ELF-1 (cell line): ENCODE data around the gene TEX50.
"Not testable (repeated sequence)": the region's sequence is repeated elsewhere in the genome, so short reads cannot be mapped to it uniquely, and the experiment has no call there.

Experiments
- DNase-seq: peaks from one replicate; pipeline ENCODE4 v3.0.0-alpha.2; 2016; ENCODE audit warnings: low read depth, low spot score

TEX50 gene, protein sequence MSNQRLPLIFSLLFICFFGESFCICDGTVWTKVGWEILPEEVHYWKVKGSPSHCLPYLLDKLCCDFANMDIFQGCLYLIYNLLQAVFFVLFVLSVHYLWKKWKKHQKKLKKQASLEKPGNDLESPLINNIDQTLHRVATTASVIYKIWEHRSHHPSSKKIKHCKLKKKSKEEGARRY

DNA sequence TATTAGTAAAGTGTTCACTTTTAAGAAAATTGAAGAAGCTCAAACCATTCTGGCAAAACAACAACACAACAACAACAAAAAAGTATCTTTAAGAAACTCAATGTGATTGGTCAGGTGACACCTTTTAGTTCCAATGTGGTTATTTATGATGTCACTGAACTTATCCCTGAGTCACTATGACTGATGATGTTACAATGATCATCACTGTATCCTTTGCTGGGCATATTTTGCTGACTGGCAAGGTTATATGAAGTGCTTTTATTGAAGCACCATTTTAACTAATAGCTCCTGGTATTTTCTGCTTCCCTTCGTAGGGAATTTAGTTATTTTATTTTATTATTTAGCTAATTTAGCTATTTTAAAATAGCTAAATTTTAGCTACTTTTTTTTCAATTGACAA, at the start of gene TEX50:
TEX50 (plus strand) TSS at position 223 of the 400 bp plus-strand sequence. CDS start 184 bp downstream, outside the sequence.
- DNase-seq = no peak

- no peak for DNase-seq
Measured at GRCh38 chr1:173590557-173590956, 44.6 kb upstream of the TEX50 start.

DNA sequence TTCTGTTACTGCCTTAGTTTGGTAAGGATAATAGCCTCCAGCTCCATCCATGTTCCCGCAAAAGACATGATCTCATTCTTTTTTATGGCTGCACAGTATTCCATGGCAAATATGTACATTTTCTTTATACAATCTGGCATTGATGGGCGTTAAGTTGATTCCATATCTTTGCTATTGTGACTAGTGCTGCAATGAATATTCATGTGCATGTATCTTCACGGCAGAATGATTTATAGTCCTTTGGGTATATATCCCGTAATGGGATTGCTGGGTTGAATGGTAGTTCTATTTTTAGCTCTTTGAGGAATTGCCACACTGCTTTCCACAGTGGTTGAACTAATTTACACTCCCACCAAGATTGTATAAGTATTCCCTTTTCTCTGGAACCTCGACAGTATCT, 44.0 kb upstream of the TEX50 start:
- DNase-seq = not testable (repeated sequence)

DNA sequence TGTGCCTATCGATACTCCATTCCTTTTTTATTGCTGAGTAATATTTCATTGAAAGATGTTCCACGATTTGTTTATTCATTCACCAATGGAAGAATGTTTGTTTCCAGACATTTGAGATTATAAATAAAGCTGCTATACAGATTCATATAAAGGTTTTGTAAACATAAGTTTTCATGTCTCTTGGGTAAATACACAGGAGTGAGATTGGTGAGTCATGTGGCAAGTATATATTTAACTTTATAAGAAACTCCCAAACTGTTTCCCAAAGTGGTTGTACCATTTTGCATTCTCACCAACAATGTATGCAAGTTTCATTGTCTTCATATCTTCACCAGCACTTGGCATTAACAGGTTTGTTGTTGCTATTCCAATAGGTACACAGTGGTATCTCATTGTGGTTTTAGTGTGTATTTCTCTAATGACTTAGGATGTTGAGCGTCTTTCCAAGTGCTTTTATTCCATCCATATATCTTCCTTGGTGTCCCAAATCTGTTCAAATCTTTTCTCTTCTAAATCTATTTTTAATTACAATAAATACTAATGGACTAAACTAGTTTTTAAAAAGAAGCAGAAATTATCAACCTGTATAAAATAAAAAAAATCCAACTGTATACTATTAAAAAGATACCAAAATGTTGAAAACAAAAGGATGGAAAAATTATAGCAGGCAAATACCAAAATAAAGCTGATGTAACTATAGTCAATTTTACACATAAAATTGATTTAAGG, 38.9 kb upstream of the TEX50 start:
- DNase-seq = no peak

DNA sequence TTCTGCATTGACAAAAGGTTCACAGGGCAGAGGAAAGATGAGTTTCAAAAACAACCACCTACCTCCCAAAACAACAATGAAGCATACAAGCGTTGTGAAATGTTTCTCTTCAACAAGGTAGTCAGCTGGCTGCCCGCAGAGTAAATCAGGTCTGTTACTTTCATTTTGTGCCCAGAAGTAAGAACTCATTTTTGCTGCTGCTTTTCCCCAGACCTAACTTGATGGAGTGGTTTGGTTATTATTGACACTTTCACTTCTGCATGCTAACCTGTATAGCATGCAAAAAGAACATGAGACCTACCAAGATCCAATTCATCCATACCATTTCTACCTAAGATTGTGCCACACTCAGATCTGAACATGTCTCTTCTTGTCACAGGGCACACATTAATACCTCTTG, 33.5 kb upstream of the TEX50 start:
- DNase-seq = no peak

DNA sequence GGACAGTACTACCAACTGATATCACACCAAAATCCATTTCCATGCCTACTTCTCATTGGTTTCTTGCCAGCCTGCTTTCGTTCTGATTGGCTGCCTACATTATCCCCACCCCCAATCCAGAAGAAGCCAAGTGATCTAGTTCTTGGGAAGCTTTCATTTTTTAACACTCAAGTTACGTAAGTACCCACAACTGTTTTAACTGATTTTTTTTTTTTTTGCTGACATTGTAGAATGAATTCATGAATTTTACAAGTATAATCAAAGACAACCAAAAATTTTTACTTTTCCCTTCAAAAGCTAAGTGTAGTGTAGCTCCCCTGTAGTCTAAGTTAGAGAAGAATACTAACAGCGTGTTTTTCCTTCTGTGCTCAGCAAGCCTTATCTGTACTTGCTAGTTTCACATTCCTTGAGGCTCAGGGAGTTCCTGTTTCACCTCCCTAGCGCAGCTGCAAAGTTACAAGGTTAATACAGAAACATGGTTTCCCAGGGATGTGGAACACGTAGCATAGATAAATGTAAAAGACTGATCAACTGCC, 32.0 kb upstream of the TEX50 start, which contains the start of gene SLC9C2:
SLC9C2 (minus strand) TSS at position 17 of the 536 bp plus-strand sequence. CDS start 1,296 bp downstream, outside the sequence.
- no peak for DNase-seq

DNA sequence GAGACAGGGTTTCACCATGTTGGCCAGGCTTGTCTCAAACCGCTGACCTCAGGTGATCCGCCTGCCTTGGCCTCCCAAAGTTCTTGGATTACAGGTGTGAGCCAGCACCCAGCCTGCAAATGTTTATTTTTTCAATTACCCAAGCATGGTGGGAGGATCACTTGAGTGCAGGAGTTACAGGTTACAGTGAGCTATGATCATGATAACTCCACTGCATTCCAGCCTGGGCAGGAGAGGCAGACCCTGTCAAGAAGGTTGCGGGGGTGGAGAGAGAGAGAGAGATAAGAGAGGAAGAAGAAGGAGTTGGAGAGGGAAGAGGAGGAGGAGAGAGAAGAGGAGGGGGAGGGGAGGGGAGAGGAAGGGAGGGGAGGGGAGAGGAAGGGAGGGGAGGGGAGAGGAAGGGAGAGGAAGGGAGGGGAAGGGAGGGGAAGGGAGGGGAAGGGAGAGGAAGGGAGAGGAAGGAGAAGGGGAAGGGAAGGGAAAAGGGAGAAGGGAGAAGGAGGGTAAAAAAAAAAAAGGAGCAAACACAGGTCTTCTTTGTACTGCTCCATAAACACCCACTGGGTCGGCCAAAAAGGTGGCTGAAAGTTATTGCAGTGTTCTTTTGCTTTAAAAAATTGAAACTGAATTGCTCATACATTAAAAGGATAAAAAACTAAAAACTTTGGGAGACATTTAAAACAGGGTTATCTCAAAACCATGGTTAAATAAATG, 26.5 kb upstream of the TEX50 start:
- DNase-seq = no peak

GRCh38 chr1:173613086-173613485, 22.1 kb upstream of the TEX50 start:
- not testable (repeated sequence) for DNase-seq

- DNase-seq = no peak
Measured at GRCh38 chr1:173616859-173617258, 18.3 kb upstream of the TEX50 start.

DNA sequence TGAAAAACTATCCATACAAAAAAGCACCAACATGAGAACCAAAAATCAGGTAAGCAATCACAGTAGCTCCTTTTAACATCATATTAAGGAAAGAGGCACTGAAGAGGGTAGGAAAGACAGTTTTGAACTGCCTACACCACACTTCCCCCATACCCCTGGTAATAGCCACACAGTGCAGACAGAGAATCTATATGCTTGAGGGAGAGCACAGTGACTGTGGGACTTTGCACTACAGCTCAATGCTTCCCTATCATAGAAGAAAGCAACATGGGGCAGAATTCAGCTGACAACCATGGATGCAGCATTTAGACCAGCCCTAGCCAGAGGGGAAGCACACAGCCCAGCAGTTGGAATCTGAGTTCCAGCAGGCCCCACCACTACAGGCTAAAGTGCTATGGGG, 7.9 kb upstream of the TEX50 start:
- no peak for DNase-seq

DNA sequence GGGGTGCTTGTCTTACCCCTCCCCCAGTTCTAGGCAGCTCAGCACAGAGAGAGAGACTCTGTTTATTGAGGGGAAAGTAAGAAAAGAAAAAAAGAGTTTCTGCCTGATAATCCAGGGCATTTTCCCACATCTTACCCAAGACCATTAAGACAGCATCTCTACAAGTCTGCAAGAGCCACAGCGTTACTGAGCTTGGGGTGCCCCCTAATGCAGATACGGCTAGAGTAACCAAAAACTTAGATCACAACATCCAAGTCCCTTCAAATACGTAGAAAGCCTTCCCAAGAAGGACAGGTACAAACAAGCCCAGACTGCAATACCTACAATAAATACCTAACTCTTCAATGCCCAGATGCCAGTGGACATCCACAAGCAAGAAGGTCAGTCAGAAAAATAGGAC, 6.2 kb upstream of the TEX50 start:
- no peak for DNase-seq

DNA sequence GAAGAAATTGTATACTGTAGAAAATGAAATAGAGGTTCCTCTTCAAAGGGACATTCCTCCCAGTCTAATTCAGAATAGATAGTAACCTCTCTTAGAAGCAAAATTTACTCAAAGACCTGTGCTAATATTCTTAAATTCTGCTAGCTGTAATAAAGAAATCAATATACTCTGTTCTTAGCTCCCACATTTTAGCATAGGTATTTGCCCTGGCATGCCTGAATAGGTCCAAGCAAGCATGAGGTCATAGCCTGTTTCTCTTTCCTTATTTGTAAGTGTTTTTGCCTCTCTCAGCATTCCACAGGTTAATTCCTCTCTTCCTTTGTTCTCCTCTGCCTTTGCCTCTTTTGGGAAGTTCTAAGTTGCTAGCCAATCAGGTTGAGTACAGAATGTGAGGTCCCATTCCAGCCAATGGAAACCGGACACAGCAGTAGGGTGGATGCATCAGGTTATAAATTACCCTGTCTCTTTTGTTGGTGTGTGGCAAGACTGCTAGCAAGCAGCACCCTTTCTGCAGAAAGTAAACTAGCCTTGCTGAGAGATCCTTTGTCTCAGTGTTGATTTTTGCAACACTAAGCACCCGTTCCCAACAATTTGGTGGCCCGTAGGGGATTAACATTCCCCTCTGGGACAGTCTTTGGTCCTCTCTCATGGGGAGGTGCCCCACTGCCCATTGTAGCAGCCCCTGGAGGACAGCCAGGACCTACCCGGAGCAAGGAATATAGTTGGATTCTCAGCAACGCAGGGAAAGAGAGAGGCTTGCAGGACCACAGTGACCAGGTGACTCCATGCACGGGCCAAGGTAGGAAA, 2.3 kb downstream of the TEX50 start:
- not testable (repeated sequence) for DNase-seq

DNA sequence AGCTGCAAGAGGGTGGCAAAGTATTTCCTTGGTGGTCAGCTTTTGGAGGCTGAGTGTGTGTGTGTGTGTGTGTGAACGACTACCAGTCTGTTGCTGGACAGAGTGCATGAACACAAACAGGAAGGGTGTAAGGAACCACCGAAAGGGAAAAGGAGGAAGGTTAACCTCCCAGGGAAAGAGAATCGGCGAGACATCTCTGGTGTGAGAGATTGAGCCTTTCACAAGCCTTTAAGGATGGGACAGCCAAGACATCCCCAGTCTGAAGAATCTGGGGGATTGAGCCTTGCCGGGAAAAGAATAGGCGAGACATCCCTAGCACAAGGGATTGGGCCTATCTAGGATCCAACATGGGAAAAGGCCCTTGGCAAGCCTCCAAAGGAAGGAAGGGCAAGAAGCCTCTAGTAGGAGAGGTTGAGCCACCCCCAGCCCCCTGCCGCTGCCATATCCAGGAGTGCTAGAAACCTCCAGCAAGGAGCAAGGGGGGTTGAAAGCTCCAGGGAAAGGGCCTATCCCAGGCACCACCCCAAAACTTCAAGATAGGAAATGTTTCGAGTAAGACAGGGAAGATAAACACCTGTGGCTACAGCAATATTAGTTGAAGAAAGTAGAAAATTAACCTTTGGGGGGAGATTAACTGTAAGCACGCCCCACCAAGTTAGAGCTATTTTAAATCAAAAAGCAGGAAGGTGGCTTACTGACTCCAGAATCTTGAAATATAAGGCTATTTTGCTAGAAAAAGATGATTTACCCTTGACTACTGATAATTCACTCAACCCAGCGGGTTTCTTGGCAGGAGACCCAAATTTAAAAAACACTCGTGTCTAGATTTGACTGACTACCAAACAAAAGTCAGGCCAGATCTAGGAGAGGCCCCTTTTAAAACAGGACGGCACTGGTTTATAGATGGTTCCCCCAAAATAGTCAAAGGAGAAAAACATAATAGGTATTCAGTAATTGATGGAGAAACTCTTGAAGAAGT, 3.2 kb downstream of the TEX50 start:
- DNase-seq = no peak

DNA sequence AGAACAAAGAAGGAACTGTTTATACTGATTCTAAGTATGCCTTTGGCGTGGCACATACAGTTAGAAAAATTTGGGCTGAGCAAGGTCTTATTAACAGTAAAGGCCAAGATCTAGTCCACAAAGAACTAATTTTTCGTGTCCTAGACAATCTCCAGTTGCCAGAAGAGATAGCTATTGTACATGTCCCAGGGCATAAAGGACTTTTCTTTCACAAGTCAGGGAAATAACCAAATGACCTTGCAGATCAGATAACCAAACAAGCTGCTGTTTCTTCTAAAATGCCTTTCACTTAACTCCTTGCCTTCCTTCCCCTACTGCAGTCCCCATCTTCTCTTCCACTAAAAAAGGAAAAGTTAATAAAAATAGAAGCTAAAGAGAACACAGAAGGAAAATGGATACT, 4.0 kb downstream of the TEX50 start:
- DNase-seq = no peak

DNA sequence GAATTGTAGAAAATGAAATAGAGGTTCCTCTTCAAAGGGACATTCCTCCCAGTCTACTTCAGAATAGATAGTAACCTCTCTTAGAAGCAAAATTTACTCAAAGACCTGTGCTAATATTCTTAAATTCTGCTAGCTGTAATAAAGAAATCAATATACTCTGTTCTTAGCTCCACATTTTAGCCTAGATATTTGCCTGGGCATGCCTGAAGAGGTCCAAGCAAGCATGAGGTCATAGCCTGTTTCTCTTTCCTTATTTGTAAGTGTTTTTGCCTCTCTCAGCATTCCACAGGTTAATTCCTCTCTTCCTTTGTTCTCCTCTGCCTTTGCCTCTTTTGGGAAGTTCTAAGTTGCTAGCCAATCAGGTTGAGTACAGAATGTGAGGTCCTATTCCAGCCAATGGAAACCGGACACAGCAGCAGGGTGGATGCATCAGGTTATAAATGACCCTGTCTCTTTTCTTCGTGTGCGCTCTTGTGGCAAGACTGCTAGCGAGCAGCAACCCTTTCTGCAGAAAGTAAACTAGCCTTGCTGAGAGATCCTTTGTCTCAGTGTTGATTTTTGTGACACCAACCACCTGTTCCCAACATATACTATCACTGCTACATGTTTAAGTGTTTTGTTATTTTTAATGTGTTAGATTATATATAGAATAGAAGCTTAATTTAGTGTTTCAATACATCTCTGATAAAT, 7.5 kb downstream of the TEX50 start:
- DNase-seq = not testable (repeated sequence)

- no peak for DNase-seq
Measured at GRCh38 chr1:173646656-173647055, 11.5 kb downstream of the TEX50 start.

DNA sequence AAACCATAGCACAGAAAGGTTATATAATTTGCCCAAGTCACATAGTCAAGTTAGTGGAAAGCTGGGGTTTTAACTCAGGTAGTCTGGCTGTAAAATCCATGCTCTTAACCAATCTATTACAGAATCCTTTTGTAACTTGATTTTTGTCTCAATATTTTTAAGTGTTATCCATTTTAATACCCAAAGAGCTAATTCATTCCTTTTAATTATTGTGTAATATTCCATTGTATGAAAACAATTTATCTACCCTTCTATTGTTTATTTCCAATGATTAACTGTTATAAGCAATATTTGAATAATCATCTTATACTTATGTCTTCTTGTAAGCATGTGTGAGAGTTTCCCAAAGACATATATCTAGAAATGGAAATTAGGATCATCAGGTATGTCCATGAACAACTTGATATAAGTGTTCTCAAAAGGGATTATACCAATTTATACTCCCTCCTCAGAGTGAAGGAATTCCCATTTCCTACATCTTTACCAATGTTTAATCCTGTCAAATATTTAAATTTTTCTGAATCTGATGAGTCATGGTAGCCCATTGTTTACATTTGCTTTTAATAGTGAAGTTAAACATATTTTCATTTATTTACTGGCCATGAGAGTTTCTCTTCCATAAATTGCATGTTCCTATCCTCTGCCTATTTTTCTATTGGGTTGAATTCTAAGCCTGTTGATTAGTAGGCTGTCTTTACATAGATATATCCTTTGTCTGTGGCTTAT, 13.9 kb downstream of the TEX50 start:
- DNase-seq = no peak

- DNase-seq = no peak
Measured at GRCh38 chr1:173660306-173660705, 25.2 kb downstream of the TEX50 start.

DNA sequence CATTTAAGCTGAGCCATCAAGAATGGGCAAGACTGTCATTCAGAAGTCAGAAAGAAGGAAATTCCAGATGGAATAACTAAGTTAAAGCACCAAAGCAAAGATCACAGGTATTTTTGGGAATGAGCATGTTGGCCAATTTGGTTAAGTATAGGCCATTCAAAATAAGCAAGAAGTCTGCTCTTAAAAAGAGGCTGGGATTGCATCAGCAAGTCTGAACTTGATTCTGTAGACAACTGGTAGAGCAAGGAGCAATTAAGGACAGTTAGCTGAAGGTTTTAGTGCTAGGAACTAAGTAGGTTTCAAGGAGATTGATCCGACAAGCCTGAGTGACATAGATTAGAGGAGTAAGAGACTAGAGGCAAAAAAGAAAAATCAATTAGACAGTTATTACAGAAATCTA, 26.1 kb downstream of the TEX50 start:
- no peak for DNase-seq
